Measurements from ENCODE around the gene CES5A.

DNA sequence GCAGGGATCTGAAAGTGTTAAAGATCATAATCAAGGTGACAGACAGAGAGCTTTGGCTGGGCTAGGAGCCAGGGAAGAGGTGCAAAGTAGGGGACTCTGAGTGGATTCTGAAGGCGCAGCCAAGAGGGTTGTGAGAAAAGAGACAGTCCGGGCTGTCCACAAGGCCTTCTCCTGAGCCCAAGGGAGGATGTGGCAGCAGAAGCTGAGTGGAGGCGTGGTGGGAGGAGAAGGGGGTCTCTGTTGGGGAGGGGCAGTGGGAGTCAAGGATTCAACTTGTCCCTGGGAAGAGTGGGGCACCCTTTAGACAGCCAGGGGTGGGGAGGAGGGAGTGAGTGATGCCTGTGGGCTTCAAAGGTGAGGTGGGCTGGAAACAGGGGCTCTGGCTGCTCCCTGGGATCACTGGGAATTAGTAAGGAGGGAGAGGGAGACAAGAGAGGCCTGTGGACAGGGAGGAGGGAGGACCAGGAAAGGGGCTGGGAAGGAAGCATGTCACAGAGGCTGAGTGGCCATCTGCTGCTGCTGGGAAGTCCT, 52.8 kb downstream of the CES5A start:
- TF ChIP-seq, protein P1, sequence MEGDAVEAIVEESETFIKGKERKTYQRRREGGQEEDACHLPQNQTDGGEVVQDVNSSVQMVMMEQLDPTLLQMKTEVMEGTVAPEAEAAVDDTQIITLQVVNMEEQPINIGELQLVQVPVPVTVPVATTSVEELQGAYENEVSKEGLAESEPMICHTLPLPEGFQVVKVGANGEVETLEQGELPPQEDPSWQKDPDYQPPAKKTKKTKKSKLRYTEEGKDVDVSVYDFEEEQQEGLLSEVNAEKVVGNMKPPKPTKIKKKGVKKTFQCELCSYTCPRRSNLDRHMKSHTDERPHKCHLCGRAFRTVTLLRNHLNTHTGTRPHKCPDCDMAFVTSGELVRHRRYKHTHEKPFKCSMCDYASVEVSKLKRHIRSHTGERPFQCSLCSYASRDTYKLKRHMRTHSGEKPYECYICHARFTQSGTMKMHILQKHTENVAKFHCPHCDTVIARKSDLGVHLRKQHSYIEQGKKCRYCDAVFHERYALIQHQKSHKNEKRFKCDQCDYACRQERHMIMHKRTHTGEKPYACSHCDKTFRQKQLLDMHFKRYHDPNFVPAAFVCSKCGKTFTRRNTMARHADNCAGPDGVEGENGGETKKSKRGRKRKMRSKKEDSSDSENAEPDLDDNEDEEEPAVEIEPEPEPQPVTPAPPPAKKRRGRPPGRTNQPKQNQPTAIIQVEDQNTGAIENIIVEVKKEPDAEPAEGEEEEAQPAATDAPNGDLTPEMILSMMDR (IDR thresholded peaks at IDR 0.05; ENCODE audit: low read length), result no peak
- TF ChIP-seq EZH2 (IDR thresholded peaks at IDR 0.05; ENCODE audit: borderline replicate concordance, low read length), result no peak
